Erythroblast (primary cell): ENCODE measurements around the gene NPLOC4.

ENCODE experiments used
- GATA1 ChIP-seq: IDR thresholded peaks from 2 replicates; pipeline ENCODE4 v1.6.1; 2011; ENCODE audit warnings: low read depth, mild to moderate bottlenecking, control low read depth, low read length, moderate library complexity
- POLR2A ChIP-seq: IDR thresholded peaks from 2 replicates; pipeline ENCODE4 v1.6.1; 2011; ENCODE audit warnings: mild to moderate bottlenecking, low read length

- TF ChIP-seq POLR2A, result no peak
- no peak for TF ChIP-seq GATA1
These were observed 29.1 kb upstream of the NPLOC4 start for GRCh38 chr17:81666092-81666341.
